Activated T-helper 2 cell treated with anti-CD3 and anti-CD28 coated beads, Interferon-gamma antibody, Interleukin-2, Interleukin-4, amounts not matched to agents 10 μg/mL and 5 μg/mL and 100 μg/mL, durations not matched to agents 14 hours and 24 hours and 36 hours (primary cell): ENCODE measurements around the gene VASH2. TPM values are rescaled to one million over a fixed set of nuclear protein-coding genes. Genes with fewer than 3 reads are reported as not detected.
A peak's percentile ranks its signal among the peaks of the same experiment; 100 is the strongest.
"Not testable (repeated sequence)": the region's sequence is repeated elsewhere in the genome, so short reads cannot be mapped to it uniquely, and the experiment has no call there.

Experiments
- DNase-seq: peaks from one replicate; pipeline ENCODE4 v3.0.0; 2021; ENCODE audit warnings: low spot score
- H3K27ac Mint-ChIP-seq: one replicate; pipeline ENCODE4 v1.8.0; 2021; ENCODE audit warnings: mixed read lengths
- H3K27me3 Mint-ChIP-seq: one replicate; pipeline ENCODE4 v1.8.0; 2021; ENCODE audit warnings: low read depth, mixed read lengths
- H3K36me3 Mint-ChIP-seq: one replicate; pipeline ENCODE4 v1.8.0; 2021; ENCODE audit warnings: low read depth, mixed read lengths
- H3K4me1 Mint-ChIP-seq: one replicate; pipeline ENCODE4 v1.8.0; 2021; ENCODE audit warnings: low read depth, mixed read lengths
- H3K4me3 Mint-ChIP-seq: one replicate; pipeline ENCODE4 v1.8.0; 2021; ENCODE audit warnings: low read depth, mild to moderate bottlenecking, moderate library complexity, mixed read lengths
- H3K9me3 Mint-ChIP-seq: one replicate; pipeline ENCODE4 v1.8.0; 2021; ENCODE audit warnings: mixed read lengths
- intact Hi-C: fragments of 100-400 bp; cut with micrococcal nuclease; formaldehyde crosslinking; loops from one replicate; pipeline ENCODE4 v1.15.1; 2023
- total RNA-seq: library from RNA; stranded (reverse); gene quantifications from 2 replicates; pipeline ENCODE4 v1.2.3, GENCODE V29; 2022

The VASH2 gene
- 1.3 and 1.8 TPM in 2 replicates for total RNA-seq

- peak; percentile 70 for DNase-seq
- Mint-ChIP-seq H3K36me3 (no peaks in the 10 kb centered on the region), H3K4me3 (peak within 1 kb of the TSS; percentile 79), H3K27ac (no peak within 1 kb of the TSS), H3K4me1 (peaks cover 2% of the 10 kb centered on the region), H3K9me3 (peaks cover 6% of the 10 kb centered on the region), H3K27me3 (peaks cover 50% of the 10 kb centered on the region)
- intact Hi-C loops: no loop called here
These were observed at the start of gene VASH2 for GRCh38 chr1:212950243-212951125. VASH2 (plus strand) TSS chr1:212950541; CDS start chr1:212951543, 1,002 bp downstream.

GRCh38 chr1:212901290-212901689, 49.1 kb upstream of the VASH2 start:
- no peak overlapping the region for H3K27ac Mint-ChIP-seq
- H3K36me3 Mint-ChIP-seq: peaks cover 43% of the 10 kb centered on the region
- H3K27me3 Mint-ChIP-seq: no peaks in the 10 kb centered on the region
- H3K4me1 Mint-ChIP-seq: no peaks in the 10 kb centered on the region
- peaks cover 24% of the 10 kb centered on the region for H3K9me3 Mint-ChIP-seq
- intact Hi-C loops: no loop called here
- no peak for DNase-seq
- H3K4me3 Mint-ChIP-seq: no peak overlapping the region

- H3K36me3 Mint-ChIP-seq: peaks cover 40% of the 10 kb centered on the region
- no peak overlapping the region for H3K4me3 Mint-ChIP-seq
- DNase-seq: no peak
- H3K27me3 Mint-ChIP-seq: peaks cover 2% of the 10 kb centered on the region
- intact Hi-C loops: no loop called here
- H3K4me1 Mint-ChIP-seq: no peaks in the 10 kb centered on the region
- H3K9me3 Mint-ChIP-seq: peaks cover 24% of the 10 kb centered on the region
- H3K27ac Mint-ChIP-seq: no peak overlapping the region
These were observed 48.3 kb upstream of the VASH2 start for GRCh38 chr1:212902054-212902453.

DNA sequence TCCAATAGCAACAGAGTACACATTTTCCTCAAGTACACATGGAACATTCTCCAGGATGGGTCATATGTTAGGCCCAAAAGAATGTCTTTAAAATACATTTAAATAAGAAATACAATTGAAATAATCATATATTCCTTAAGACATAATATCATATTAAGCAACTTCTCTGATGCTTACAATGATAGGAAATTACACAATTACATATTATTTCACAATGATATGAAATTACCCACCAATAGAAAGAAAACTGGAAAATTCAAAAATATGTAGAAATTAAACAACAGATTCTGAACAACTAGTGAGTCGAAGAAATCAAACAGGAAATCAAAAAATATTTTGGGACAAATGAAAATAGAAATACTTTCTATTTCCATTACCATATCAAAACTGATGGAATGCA, 46.7 kb upstream of the VASH2 start:
- Mint-ChIP-seq H3K4me1 (no peaks in the 10 kb centered on the region), H3K27ac (no peak overlapping the region), H3K36me3 (peaks cover 26% of the 10 kb centered on the region), H3K4me3 (no peak overlapping the region), H3K27me3 (peaks cover 2% of the 10 kb centered on the region), H3K9me3 (peaks cover 24% of the 10 kb centered on the region)
- no peak for DNase-seq
- intact Hi-C loops: no loop called here

- H3K4me1 Mint-ChIP-seq: not testable (repeated sequence)
These were observed 42.3 kb upstream of the VASH2 start for GRCh38 chr1:212908071-212908470.

GRCh38 chr1:212908971-212909370, 41.4 kb upstream of the VASH2 start:
- H3K4me1 Mint-ChIP-seq: no peaks in the 10 kb centered on the region
- H3K9me3 Mint-ChIP-seq: no peaks in the 10 kb centered on the region
- H3K27ac Mint-ChIP-seq: no peak overlapping the region
- peaks cover 2% of the 10 kb centered on the region for H3K27me3 Mint-ChIP-seq
- DNase-seq: no peak
- no peaks in the 10 kb centered on the region for H3K36me3 Mint-ChIP-seq
- H3K4me3 Mint-ChIP-seq: no peak overlapping the region
- intact Hi-C loops: no loop called here

More at GRCh38 chr1:212908071-212908470, 42.3 kb upstream of the VASH2 start:
- DNase-seq, H3K36me3 Mint-ChIP-seq, H3K4me3 Mint-ChIP-seq, H3K27me3 Mint-ChIP-seq, H3K9me3 Mint-ChIP-seq, H3K27ac Mint-ChIP-seq, intact Hi-C loops: not testable (repeated sequence)

DNA sequence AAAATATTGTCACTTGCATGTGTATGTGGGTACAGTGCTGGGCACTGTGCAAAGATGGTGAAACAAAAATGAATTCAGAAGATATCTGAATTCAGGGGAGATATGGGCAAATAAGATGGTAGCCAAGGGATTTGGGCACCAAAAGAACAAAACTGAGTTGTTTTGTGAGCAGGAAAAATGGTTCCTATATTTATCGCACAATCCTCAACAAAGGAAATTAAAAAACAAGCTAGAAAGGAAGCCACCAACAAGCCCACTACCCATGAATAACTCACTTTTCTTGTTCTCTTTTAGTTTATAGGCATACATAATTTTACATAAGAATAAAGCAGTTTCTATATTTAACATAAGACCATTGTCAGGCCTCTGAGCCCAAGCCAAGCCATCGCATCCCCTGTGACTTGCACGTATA, 40.7 kb upstream of the VASH2 start:
- intact Hi-C loops: no loop called here
- Mint-ChIP-seq H3K9me3 (no peaks in the 10 kb centered on the region), H3K4me1 (no peaks in the 10 kb centered on the region)

DNA sequence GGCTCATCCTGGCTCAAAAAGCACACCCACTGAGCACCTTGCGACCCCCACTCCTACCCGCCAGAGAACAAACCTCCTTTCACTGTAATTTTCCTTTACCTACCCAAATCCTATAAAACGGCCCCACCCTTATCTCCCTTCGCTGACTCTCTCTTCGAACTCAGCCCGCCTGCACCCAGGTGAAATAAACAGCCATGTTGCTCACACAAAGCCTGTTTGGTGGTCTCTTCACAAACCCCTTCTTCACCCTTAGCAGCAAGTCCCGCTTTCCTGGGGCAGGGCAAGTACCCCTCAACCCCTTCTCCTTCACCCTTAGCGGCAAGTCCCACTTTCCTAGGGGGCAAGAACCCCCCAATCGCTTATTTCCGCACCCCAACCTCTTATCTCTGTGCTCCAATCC, 40.1 kb upstream of the VASH2 start:
- H3K9me3 Mint-ChIP-seq, H3K27ac Mint-ChIP-seq, H3K27me3 Mint-ChIP-seq, H3K4me3 Mint-ChIP-seq, H3K4me1 Mint-ChIP-seq, intact Hi-C loops, H3K36me3 Mint-ChIP-seq, DNase-seq: not testable (repeated sequence)

More for the DNA sequence above, 40.7 kb upstream of the VASH2 start:
- H3K27ac Mint-ChIP-seq: no peak overlapping the region
- H3K27me3 Mint-ChIP-seq: peaks cover 2% of the 10 kb centered on the region
- H3K4me3 Mint-ChIP-seq: no peak overlapping the region
- no peak for DNase-seq
- H3K36me3 Mint-ChIP-seq: no peaks in the 10 kb centered on the region

DNA sequence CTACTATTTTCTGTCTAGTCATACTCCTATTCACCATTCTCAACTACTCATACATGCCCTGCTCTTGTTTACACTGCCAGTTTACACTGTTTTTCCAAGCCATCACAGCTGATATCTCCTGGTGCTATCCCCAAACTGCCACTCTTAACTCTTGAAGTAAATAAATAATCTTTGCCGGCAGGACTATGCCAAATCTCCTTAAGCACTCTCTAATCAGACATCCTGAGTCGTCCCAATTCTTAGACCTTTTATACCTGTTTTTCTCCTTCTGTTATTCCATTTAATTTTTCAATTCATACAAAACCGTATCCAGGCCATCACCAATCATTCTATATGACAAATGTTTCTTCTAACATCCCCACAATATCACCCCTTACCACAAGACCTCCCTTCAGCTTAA, 36.7 kb upstream of the VASH2 start:
- H3K4me1 Mint-ChIP-seq, H3K9me3 Mint-ChIP-seq, H3K27me3 Mint-ChIP-seq, H3K27ac Mint-ChIP-seq, intact Hi-C loops, H3K36me3 Mint-ChIP-seq, H3K4me3 Mint-ChIP-seq, DNase-seq: not testable (repeated sequence)

DNA sequence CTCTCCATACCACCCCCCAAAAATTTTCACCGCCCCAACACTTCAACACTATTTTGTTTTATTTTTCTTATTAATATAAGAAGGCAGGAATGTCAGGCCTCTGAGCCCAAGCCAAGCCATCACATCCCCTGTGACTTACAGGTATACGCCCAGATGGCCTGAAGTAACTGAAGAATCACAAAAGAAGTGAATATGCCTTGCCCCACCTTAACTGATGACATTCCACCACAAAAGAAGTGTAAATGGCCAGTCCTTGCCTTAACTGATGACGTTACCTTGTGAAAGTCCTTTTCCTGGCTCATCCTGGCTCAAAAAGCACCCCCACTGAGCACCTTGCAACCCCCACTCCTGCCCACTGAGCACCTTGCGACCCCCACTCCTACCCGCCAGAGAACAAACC, 36.2 kb upstream of the VASH2 start:
- H3K9me3 Mint-ChIP-seq, H3K27me3 Mint-ChIP-seq, H3K36me3 Mint-ChIP-seq, H3K4me1 Mint-ChIP-seq, intact Hi-C loops, H3K4me3 Mint-ChIP-seq, H3K27ac Mint-ChIP-seq, DNase-seq: not testable (repeated sequence)

DNA sequence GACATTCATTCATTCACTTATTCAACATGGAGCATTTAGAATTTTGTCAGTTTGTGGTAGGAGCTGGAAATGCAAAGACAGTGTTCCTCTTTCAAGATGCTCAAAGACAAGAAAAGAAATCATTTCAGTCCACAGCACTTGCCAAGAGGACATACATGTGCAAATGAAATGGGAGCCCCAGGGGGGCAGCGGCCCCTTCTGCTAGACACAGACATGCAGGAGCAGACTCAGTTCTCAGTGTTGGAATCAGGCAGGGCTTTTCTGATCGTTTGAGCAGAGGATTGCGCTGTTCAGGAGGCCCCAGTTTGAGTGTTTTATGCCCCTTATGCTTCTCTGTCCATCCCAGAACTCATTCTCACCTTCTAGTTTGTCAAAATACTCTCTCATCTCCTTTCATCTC, 35.6 kb upstream of the VASH2 start:
- Mint-ChIP-seq H3K27ac (no peak overlapping the region), H3K4me3 (no peak overlapping the region), H3K4me1 (no peaks in the 10 kb centered on the region), H3K9me3 (no peaks in the 10 kb centered on the region), H3K36me3 (no peaks in the 10 kb centered on the region), H3K27me3 (peaks cover 9% of the 10 kb centered on the region)
- intact Hi-C loops: no loop called here
- DNase-seq: no peak

DNA sequence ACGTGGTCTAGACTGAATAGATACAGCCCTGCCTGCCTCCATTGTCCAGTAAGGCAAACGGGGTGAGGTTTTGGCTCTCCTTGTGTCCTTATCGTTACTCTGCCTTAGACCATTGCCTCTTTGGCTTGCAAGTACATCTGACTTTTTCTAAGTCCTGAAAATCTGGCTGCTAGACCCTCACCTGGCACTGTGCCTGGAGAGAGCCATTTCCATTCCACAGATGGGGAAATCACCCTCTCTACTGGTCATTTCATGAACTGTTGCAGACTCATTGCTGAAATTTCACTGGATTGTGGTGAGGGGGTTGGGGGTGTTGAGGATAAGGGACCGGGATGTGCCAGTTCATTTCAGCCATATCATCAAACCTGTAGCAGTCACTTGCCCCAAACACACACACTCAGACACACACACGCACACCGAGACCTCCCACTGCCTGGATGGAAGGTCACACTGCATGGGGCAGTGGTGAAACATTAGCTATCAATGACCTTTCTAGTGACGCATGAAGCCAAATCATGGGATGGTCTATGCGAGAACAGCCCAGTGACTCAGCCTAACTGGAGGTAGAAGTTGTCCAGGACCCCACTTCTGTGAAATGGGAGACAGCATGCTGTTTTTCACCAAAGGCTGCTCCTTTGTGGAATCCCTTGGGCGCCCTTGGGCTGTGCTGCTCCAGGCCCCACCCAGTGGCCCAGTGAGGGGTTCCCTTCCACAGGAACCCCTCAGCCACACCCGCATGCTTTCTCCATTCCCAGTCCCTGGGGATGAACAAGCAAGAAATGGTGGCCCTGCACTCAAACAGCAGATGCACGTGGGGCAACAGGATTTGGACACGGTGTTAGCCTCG, 34.9 kb upstream of the VASH2 start:
- Mint-ChIP-seq H3K4me1 (no peaks in the 10 kb centered on the region), H3K4me3 (no peak overlapping the region), H3K9me3 (no peaks in the 10 kb centered on the region), H3K27ac (no peak overlapping the region), H3K27me3 (peaks cover 9% of the 10 kb centered on the region), H3K36me3 (no peaks in the 10 kb centered on the region)
- intact Hi-C loops: no loop called here
- DNase-seq: no peak
